Heart right ventricle (tissue), 16 donors: Measurements from ENCODE around the gene CRIP2. TPM values are rescaled to one million over a fixed set of nuclear protein-coding genes. Genes with fewer than 3 reads are reported as not detected.

Source experiments
- ATAC-seq, 8 donors: fragments of 200-7000 bp; cut with Tn5 transposase; one replicate each; pipeline ENCODE4 v1.9.1; 2020; ENCODE audit warnings: mild to moderate bottlenecking in 8 of 8, moderate library complexity in 8 of 8, moderate number of reproducible peaks in 1 of 8
- DNase-seq, 2 donors: peaks; one replicate each; pipeline ENCODE4 v3.0.0-alpha.2; 2020
- H3K27ac ChIP-seq, 10 donors: fragments of 200-600 bp; sonication (generic) in 2 of 10; one replicate each; pipeline versions ENCODE4 v1.5.0 to v1.8.0; 2020 to 2022; ENCODE audit warnings: mild to moderate bottlenecking in 3 of 10
- H3K27me3 ChIP-seq, 7 donors: fragments of 200-600 bp; one replicate each; pipeline ENCODE4 v1.8.0; 2021 to 2022; ENCODE audit warnings: mild to moderate bottlenecking in 2 of 7
- H3K36me3 ChIP-seq, 9 donors: fragments of 200-600 bp; sonication (generic) in 1 of 9; one replicate each; pipeline versions ENCODE4 v1.5.0 to v1.8.0; 2020 to 2022; ENCODE audit warnings: mild to moderate bottlenecking in 2 of 9
- H3K4me1 ChIP-seq, 9 donors: fragments of 200-600 bp; sonication (generic) in 1 of 9; one replicate each; pipeline versions ENCODE4 v1.5.0 to v1.8.0; 2020 to 2022; ENCODE audit warnings: mild to moderate bottlenecking in 4 of 9
- H3K4me3 ChIP-seq, 10 donors: fragments of 200-600 bp; sonication (generic) in 2 of 10; one replicate each; pipeline versions ENCODE4 v1.5.0 to v1.8.0; 2020 to 2022; ENCODE audit warnings: mild to moderate bottlenecking in 7 of 10, moderate library complexity in 2 of 10
- H3K9me3 ChIP-seq, 11 donors: fragments of 200-600 bp in 10 of 11; sonication (generic) in 2 of 11; one replicate each; pipeline versions ENCODE4 v1.5.0 to v1.8.0; 2013 to 2022; ENCODE audit warnings: mild to moderate bottlenecking in 2 of 11, control low read depth in 1 of 11, moderate library complexity in 1 of 11
- CTCF ChIP-seq, 9 donors: fragments of 200-600 bp; sonication (generic) in 2 of 9; IDR thresholded peaks; one replicate each; pipeline versions ENCODE4 v1.5.0 to v1.8.0; 2021 to 2022; ENCODE audit warnings: antibody characterized with exemption in 9 of 9, mild to moderate bottlenecking in 5 of 9, moderate library complexity in 1 of 9
- WGBS, 2 donors: extraction: QIAGEN DNeasy Blood & Tissue Kit; methylation state at CpG; one replicate each; pipeline ENCODE4 v1.1.7; 2013; ENCODE audit warnings: inconsistent platforms in 1 of 2; 5-methylcytosine and 5-hydroxymethylcytosine counted together
- intact Hi-C, 10 donors: fragments of 100-400 bp; cut with DNase I; formaldehyde crosslinking; loops; one replicate each; pipeline versions ENCODE4 v1.11.1 to v1.14.2; 2022
- polyA plus RNA-seq, 2 donors: library from polyadenylated mRNA; stranded (reverse); fragments of 200-250 nt; gene quantifications; one replicate each; pipeline ENCODE4 v1.2.3, GENCODE V29; 2013
- total RNA-seq, 10 donors: library from RNA; stranded (reverse); fragmentation: NEBNext Ultra II Directional in 3 of 10; extraction: Animal tissue kit (Norgen Biotek cat#: 25700) in 3 of 10; gene quantifications; one replicate each; pipeline versions ENCODE4 v1.2.1 to v1.2.4, GENCODE V29; 2021 to 2023
- donor health status: Arrhythmogenic right ventricular cardiomyopathy.
- donor health status: ischemic (EF 13 %, LVEDD 7.1; RV severe dilation, severe dysfunction).
- donor health status: healthy with polysubstance abuse.
- donor health status: DM: no; HTN: yes; CAD: no.
- donor health status: DM: no; HTN: no; CAD: no.
- donor health status: ischemic (EF 25% LVEDD 6.9; RV normal size, moderate dysfunction).
- donor health status: ischemic (EF 25% LVEDD 5.7; RV mildly dilated, moderate dysfunction).
- donor health status: healthy.
- donor health status: DM: yes; HTN: yes; CAD: no.
- donor health status: Ischemic cardiomyopathy.
- donor health status: ischemic (EF 35%, LVEDD 5.7; RV mildly dilated, moderate dysfunction).
- donor health status: nonischemic (EF 11% LVEDD 7.7; RV severe dilation, severe dysfunction).
- donor health status: DM: yes; HTN: yes; CAD: no.
- donor health status: PGD.
- donor health status: ischemic (EF 29% LVEDD 5.4; RV normal size, mild dysfunction).
- donor health status: nonischemic (EF 23%, LVEDD 6.1; RV moderate dilation, normal function).

CRIP2 gene
- total and polyA plus RNA-seq, 12 donors, result 731 to 1,223 (median 927) TPM

GRCh38 chr14:105442834-105443233 is 31.8 kb upstream of the CRIP2 start:
- 86 to 87% methylated on average over 12 of the region's 12 CpGs for WGBS, 2 donors
- intact Hi-C loops, result loop anchor here in 5 of 10 donors (5.0 to 10.0 kb wide), 3 partner anchors 61 to 82 kb away; partner anchors contain the start of gene TMEM121 (in 2 of the 5)
- Histone ChIP-seq H3K9me3 (no peaks in the 10 kb centered on the region), H3K36me3 (peaks cover 0 to 58% (median 0%) of the 10 kb centered on the region in 9 donors), H3K27ac (no peak overlapping the region), H3K27me3 (no peaks in the 10 kb centered on the region), H3K4me3 (no peak overlapping the region), H3K4me1 (peaks cover 0 to 6% (median under 1%) of the 10 kb centered on the region in 9 donors)
- ATAC-seq, result no peak
- no peak for DNase-seq
- no peak for TF ChIP-seq CTCF (IDR thresholded peaks at IDR 0.05)

GRCh38 chr14:105444859-105445258 is 29.8 kb upstream of the CRIP2 start:
- no peak for DNase-seq
- intact Hi-C loops, result loop anchor here in 7 of 10 donors (5.0 to 10.0 kb wide), 6 partner anchors 42 to 82 kb away; partner anchors contain the start of genes TMEM121 (in 3 of the 7) and CRIP1 (in 2 of the 7)
- H3K4me1 ChIP-seq, result peaks cover 11 to 27% (median 18%) of the 10 kb centered on the region in 9 donors
- H3K9me3 ChIP-seq, result no peaks in the 10 kb centered on the region
- no peak for TF ChIP-seq CTCF (IDR thresholded peaks at IDR 0.05)
- no peak overlapping the region for H3K4me3 ChIP-seq
- H3K27me3 ChIP-seq, result no peaks in the 10 kb centered on the region
- 84 to 90% methylated on average over 17 of the region's 17 CpGs for WGBS, 2 donors
- H3K36me3 ChIP-seq, result peaks cover 0 to 50% (median 0%) of the 10 kb centered on the region in 9 donors
- no peak for ATAC-seq
- no peak overlapping the region for H3K27ac ChIP-seq

- intact Hi-C loops, result loop anchor here in 7 of 10 donors (5.0 to 10.0 kb wide), 5 partner anchors 42 to 82 kb away; partner anchors contain the start of genes TMEM121 (in 3 of the 7) and CRIP1 (in 2 of the 7)
- H3K9me3 ChIP-seq, result no peaks in the 10 kb centered on the region
- DNase-seq (no peak), ATAC-seq (no peak)
- no peak for TF ChIP-seq CTCF (IDR thresholded peaks at IDR 0.05)
- no peak overlapping the region for H3K4me3 ChIP-seq
- WGBS, 2 donors, result 88 to 90% methylated on average over 24 of the region's 24 CpGs
- no peaks in the 10 kb centered on the region for H3K27me3 ChIP-seq
- H3K27ac ChIP-seq, result no peak overlapping the region
- peaks cover 11 to 30% (median 18%) of the 10 kb centered on the region in 9 donors for H3K4me1 ChIP-seq
- peaks cover 0 to 50% (median 2%) of the 10 kb centered on the region in 9 donors for H3K36me3 ChIP-seq
These were observed 29.3 kb upstream of the CRIP2 start for GRCh38 chr14:105445290-105445689.

- intact Hi-C loops, result loop anchor here in 7 of 10 donors (5.0 to 10.0 kb wide), 5 partner anchors 41 to 81 kb away; partner anchors contain the start of genes TMEM121 (in 3 of the 7) and CRIP1 (in 2 of the 7)
- no peak for TF ChIP-seq CTCF (IDR thresholded peaks at IDR 0.05)
- Histone ChIP-seq H3K36me3 (peaks cover 0 to 50% (median 10%) of the 10 kb centered on the region in 9 donors), H3K27me3 (no peaks in the 10 kb centered on the region), H3K4me1 (peaks cover 11 to 30% (median 18%) of the 10 kb centered on the region in 9 donors), H3K4me3 (no peak overlapping the region), H3K9me3 (no peaks in the 10 kb centered on the region), H3K27ac (no peak overlapping the region)
- WGBS, 2 donors, result 86% methylated on average over 26 of the region's 26 CpGs
- no peak for DNase-seq
- ATAC-seq, result no peak
These were observed 28.4 kb upstream of the CRIP2 start for GRCh38 chr14:105445901-105446845.
